SIG-M5 (cell line): ENCODE results near the gene SLU7.
"Not testable (repeated sequence)": the region's sequence is repeated elsewhere in the genome, so short reads cannot be mapped to it uniquely, and the experiment has no call there.

Experiments used
- DNase-seq: peaks from one replicate; lab custom pipeline; 2025; lab: John Stamatoyannopoulos, UW

The SLU7 gene

GRCh38 chr5:160450164-160450932, 31.5 kb upstream of the SLU7 start:
- DNase-seq: no peak

- no peak for DNase-seq
Observed at GRCh38 chr5:160449458-160449857, 30.6 kb upstream of the SLU7 start.

- no peak for DNase-seq
Observed at GRCh38 chr5:160448886-160449285, 30.0 kb upstream of the SLU7 start.

GRCh38 chr5:160445751-160446150, 26.9 kb upstream of the SLU7 start:
- no peak for DNase-seq

- no peak for DNase-seq
Observed at GRCh38 chr5:160445132-160445531, 26.3 kb upstream of the SLU7 start.

- no peak for DNase-seq
Observed at GRCh38 chr5:160444407-160444806, 25.5 kb upstream of the SLU7 start.

- DNase-seq: no peak
Observed at GRCh38 chr5:160442824-160443431, 24.0 kb upstream of the SLU7 start.

GRCh38 chr5:160441311-160441781, 22.5 kb upstream of the SLU7 start:
- no peak for DNase-seq

GRCh38 chr5:160439205-160439600, 20.3 kb upstream of the SLU7 start:
- no peak for DNase-seq

GRCh38 chr5:160438316-160439204, 19.7 kb upstream of the SLU7 start:
- peak; percentile 14 for DNase-seq

- no peak for DNase-seq
Observed at GRCh38 chr5:160437271-160437670, 18.4 kb upstream of the SLU7 start.

- not testable (repeated sequence) for DNase-seq
Observed at GRCh38 chr5:160436661-160437060, 17.8 kb upstream of the SLU7 start.

- no peak for DNase-seq
Observed at GRCh38 chr5:160436017-160436416, 17.1 kb upstream of the SLU7 start.

- no peak for DNase-seq
Observed at GRCh38 chr5:160435532-160435931, 16.7 kb upstream of the SLU7 start.

- no peak for DNase-seq
Observed at GRCh38 chr5:160434022-160434531, 15.2 kb upstream of the SLU7 start.

- DNase-seq: no peak
Observed at GRCh38 chr5:160432787-160433186, 13.9 kb upstream of the SLU7 start.

GRCh38 chr5:160432196-160432595, 13.3 kb upstream of the SLU7 start:
- DNase-seq: no peak

GRCh38 chr5:160427607-160428006, 8.7 kb upstream of the SLU7 start:
- no peak for DNase-seq

GRCh38 chr5:160423099-160423498, 4.2 kb upstream of the SLU7 start:
- no peak for DNase-seq

GRCh38 chr5:160421625-160422258, 2.9 kb upstream of the SLU7 start, which contains the start of gene PTTG1:
PTTG1 (plus strand) TSS chr5:160421855; CDS start chr5:160422313, 458 bp downstream.
- DNase-seq: peak; percentile 81

- no peak for DNase-seq
Observed at GRCh38 chr5:160420331-160420610, 1.4 kb upstream of the SLU7 start.
